GM10847 (cell line): ENCODE data around the gene RIMS4.

ENCODE experiments used
- POLR2A ChIP-seq: IDR thresholded peaks from 2 replicates; pipeline ENCODE4 v1.6.1; 2011; ENCODE audit not compliant: insufficient read length; ENCODE audit errors: extremely low read depth

RIMS4 gene

GRCh38 chr20:44703183-44703925 lies 107.0 kb downstream of the RIMS4 start:
- no peak for TF ChIP-seq POLR2A

GRCh38 chr20:44702776-44703175 lies 107.6 kb downstream of the RIMS4 start:
- TF ChIP-seq POLR2A, result no peak

- no peak for TF ChIP-seq POLR2A
Observed at GRCh38 chr20:44701858-44702256, 108.5 kb downstream of the RIMS4 start.
